OCI-LY1 (cell line): ENCODE results near the gene GCK.

Experiments used
- CTCF ChIP-seq: fragments of 200-600 bp; sonication (generic), shearing (Covaris generic); IDR thresholded peaks from 2 replicates; pipeline ENCODE4 v1.5.1; 2017; ENCODE audit warnings: mild to moderate bottlenecking, antibody characterized with exemption, low read length, moderate library complexity, mixed read lengths
- EZH2 ChIP-seq: fragments of 200-600 bp; sonication (generic), shearing (Covaris generic); IDR thresholded peaks from 2 replicates; pipeline ENCODE4 v1.8.0; 2017; ENCODE audit warnings: borderline replicate concordance, mixed run types, mild to moderate bottlenecking, antibody characterized with exemption, low read length, moderate library complexity, mixed read lengths

- TF ChIP-seq CTCF (no peak), EZH2 (no peak)
Measured at GRCh38 chr7:44224974-44225565, 35.8 kb upstream of the GCK start.
